ENCODE data around the gene FAM13C. TPM values are rescaled to one million over a fixed set of nuclear protein-coding genes. Genes with fewer than 3 reads are reported as not detected.

Gene FAM13C
- 0.11 and 0.50 TPM in 2 replicates for total RNA-seq

DNA sequence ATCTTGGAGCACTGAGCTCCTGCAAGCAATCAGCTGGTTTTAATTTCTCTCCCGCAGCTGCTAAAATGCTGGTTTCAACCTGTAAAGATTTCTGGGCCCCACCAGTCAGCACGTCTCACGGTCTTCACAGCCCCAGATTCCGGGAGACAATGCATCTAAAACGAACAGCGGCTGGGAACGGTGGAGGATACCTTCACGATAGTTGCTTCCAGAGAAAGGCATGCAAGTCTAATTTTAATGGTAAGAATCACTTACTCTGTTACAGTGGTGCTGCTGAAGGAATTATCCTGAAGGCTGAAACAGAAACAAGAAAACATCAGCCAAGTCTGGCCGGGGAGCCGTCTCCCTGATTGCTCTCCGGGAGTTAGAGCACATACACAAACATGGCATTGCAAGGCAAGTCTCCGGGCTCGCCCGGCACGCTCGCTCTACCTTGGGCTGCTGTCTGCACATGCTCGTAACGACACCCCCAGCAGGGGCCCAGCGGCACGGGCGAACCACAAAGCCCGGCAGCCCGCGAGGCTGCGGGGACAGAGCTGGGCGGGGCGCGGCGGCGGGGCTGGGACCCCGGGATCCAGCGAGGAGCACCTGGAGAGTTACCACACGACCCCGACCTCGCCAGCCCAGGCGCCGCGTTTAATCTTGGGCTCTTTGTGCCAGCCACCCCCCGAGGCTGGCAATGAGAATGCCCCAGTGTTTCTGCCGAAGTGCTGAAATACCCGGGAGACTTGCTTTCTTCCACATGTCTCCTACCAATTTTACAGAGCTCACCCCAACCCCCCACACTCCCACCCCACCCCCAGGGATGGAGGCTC, at the start of gene FAM13C:
Gene FAM13C, minus strand, starts transcription at position 406 of the 815 bp plus-strand sequence. Its CDS starts 89 bp downstream, at position 317.

Other genes with a start within 250 kb of the FAM13C start
- not detected in 2 replicates for gene PHYHIPL, start 185.9 kb downstream of the FAM13C start, total RNA-seq

Measured in uterine smooth muscle cell (primary cell).